GM12874 (cell line): ENCODE measurements around the gene ARHGEF6.

Source experiments
- TF ChIP-seq, protein P1 (sequence below): IDR thresholded peaks from 2 replicates; pipeline ENCODE4 v1.5.1; 2011; ENCODE audit warnings: low read depth, mild to moderate bottlenecking, control low read depth, low read length, moderate library complexity; ENCODE audit not compliant: insufficient read depth

ARHGEF6 gene

GRCh38 chrX:136708348-136708747, 72.4 kb downstream of the ARHGEF6 start:
- TF ChIP-seq, protein P1, sequence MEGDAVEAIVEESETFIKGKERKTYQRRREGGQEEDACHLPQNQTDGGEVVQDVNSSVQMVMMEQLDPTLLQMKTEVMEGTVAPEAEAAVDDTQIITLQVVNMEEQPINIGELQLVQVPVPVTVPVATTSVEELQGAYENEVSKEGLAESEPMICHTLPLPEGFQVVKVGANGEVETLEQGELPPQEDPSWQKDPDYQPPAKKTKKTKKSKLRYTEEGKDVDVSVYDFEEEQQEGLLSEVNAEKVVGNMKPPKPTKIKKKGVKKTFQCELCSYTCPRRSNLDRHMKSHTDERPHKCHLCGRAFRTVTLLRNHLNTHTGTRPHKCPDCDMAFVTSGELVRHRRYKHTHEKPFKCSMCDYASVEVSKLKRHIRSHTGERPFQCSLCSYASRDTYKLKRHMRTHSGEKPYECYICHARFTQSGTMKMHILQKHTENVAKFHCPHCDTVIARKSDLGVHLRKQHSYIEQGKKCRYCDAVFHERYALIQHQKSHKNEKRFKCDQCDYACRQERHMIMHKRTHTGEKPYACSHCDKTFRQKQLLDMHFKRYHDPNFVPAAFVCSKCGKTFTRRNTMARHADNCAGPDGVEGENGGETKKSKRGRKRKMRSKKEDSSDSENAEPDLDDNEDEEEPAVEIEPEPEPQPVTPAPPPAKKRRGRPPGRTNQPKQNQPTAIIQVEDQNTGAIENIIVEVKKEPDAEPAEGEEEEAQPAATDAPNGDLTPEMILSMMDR, result peak; percentile 26

DNA sequence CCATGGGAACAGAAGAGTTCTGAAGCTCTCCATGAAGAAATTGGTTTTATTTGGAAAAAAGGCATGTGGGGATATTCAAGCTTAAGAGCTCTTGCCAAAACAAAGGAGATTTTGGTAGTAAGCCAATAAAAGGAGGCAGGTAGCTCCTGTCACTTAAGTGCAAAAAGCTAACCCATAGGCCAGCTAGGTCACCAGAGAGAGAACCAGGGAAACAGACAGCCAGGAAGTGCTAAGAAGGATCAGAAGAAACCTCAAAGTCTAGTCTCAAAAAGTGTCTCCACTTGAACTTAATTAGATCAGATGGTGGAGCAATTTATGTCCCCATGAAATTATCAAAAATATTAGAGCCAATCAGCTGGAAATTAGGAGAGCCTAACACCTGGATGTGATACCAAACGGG, 83.6 kb downstream of the ARHGEF6 start:
- TF ChIP-seq, protein P1, result no peak

GRCh38 chrX:136694431-136695087, 86.2 kb downstream of the ARHGEF6 start:
- TF ChIP-seq, protein P1, result peak; percentile 49; the same call in 1 of the 2 replicates

- TF ChIP-seq, protein P1, result no peak
Measured at GRCh38 chrX:136692271-136692670, 88.5 kb downstream of the ARHGEF6 start.

DNA sequence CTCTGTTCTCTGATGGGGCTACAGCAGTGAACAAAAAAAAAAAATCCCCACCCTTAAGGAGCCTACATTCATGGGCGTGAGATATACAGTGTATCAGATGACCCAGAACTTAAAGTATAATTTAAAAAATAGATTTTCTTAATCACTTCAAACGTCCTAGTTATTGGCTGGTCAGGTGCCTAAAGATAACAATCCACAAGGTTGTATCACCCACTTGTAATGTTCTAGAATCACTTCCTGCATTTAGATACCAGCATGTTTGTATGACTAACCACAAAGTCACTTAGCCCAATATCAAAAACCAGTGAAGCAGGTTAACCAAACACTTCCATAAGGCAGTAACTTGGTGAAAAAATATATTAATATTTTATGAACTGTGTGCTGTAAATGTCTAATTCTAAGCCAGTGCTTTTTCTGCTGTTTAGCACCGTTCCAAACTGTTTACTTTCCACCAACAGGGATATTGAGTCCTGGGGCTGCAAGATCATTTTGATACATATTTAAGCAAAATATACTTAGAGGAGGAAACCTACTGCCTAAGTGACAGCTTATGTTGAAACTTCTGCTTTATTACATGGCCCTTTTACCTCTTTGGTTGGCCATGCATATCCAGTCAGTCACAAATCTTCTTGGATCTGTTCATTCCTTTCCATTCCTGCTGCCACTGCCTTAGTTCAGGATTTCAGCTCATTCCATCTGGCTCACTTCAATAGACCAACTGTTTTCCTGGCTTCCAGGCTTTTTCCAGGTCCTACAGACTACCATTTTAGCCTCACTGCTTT, 89.5 kb downstream of the ARHGEF6 start:
- TF ChIP-seq, protein P1, result no peak

GRCh38 chrX:136689436-136689835, 91.3 kb downstream of the ARHGEF6 start:
- TF ChIP-seq, protein P1, result no peak

DNA sequence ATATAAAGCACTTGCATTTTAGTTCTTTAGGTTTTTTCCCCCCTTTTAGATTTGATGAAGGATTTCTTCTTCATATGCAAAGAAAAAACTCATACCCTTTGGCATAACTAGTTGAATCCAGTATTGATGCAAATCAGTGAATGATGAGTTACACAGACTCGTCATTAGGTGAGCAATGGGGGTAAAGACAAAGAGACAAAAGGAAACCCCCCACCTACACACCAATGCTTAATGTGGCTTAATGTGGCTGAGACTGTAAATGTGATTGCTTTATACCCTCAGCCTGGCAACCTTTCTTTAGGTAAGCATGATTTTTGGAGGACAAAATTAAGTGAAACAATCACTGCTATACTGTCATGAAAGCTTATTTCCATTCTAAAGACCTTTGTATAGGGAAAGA, 93.3 kb downstream of the ARHGEF6 start:
- TF ChIP-seq, protein P1, result no peak
